ENCODE measurements around the gene RCOR3. TPM values are rescaled to one million over a fixed set of nuclear protein-coding genes. Genes with fewer than 3 reads are reported as not detected.
"Not testable (repeated sequence)": the region's sequence is repeated elsewhere in the genome, so short reads cannot be mapped to it uniquely, and the experiment has no call there.

Gene RCOR3
- total RNA-seq, 2 donors from 2014 or later = 34.7 to 37.8 TPM

- Histone ChIP-seq H3K36me3 (no peaks in the 10 kb centered on the region), H3K4me1 (no peaks in the 10 kb centered on the region), H3K27me3 (no peaks in the 10 kb centered on the region), H3K9ac (ENCODE audit: low read depth in 2 of 2, low read length in 2 of 2) (no peak overlapping the region), H3K27ac (no peak overlapping the region), H3K9me3 (no peaks in the 10 kb centered on the region), H3K4me3 (no peak overlapping the region)
- intact Hi-C loops (cut with DNase I) = no loop called here
- TF ChIP-seq, protein P1, sequence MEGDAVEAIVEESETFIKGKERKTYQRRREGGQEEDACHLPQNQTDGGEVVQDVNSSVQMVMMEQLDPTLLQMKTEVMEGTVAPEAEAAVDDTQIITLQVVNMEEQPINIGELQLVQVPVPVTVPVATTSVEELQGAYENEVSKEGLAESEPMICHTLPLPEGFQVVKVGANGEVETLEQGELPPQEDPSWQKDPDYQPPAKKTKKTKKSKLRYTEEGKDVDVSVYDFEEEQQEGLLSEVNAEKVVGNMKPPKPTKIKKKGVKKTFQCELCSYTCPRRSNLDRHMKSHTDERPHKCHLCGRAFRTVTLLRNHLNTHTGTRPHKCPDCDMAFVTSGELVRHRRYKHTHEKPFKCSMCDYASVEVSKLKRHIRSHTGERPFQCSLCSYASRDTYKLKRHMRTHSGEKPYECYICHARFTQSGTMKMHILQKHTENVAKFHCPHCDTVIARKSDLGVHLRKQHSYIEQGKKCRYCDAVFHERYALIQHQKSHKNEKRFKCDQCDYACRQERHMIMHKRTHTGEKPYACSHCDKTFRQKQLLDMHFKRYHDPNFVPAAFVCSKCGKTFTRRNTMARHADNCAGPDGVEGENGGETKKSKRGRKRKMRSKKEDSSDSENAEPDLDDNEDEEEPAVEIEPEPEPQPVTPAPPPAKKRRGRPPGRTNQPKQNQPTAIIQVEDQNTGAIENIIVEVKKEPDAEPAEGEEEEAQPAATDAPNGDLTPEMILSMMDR (IDR thresholded peaks at IDR 0.05) = no peak
- no peak for DNase-seq
Observed at GRCh38 chr1:211237579-211237978, 21.6 kb upstream of the RCOR3 start.

DNA sequence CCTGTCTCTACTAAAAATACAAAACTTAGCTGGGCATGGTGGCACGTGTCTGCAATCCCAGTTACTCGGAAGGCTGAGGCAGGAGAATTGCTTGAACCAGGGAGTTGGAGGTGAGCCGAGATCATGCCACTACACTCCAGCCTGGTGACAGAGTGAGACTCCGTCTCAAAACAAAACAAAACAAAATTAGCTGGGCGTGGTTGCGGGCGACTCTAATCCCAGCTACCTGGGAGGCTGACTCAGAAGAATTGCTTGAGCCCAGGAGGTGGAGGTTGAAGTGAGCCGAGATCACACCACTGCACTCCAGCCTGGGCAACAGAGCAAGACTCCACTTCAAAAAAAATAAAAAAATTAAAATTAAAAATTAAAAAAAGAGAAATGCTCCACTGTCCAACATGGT, 18.6 kb upstream of the RCOR3 start:
- H3K36me3 ChIP-seq; H3K27ac ChIP-seq; DNase-seq; H3K9me3 ChIP-seq; H3K4me1 ChIP-seq; H3K27me3 ChIP-seq; intact Hi-C loops (cut with DNase I); H3K4me3 ChIP-seq; H3K9ac ChIP-seq (ENCODE audit: low read depth in 2 of 2, low read length in 2 of 2): not testable (repeated sequence)

DNA sequence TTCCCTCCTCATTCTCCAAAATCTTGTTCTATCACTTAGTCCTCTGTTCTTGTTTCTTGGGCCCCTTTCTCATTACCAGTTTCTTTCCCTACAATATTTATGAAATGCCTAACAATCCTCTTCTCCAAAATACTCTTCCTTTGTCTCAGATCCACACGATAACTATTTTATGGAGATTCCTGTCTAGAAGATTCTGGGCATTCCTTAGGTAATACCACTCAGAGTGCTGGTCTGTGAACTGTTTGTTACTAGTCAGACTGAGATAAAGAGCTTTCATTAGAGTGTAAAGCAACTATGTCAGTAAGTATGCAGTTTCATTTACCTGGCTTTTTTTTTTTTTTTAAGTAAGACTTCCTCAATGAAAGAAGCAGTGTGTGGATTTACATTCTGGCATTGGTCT, 18.1 kb upstream of the RCOR3 start:
- Histone ChIP-seq H3K27me3 (no peaks in the 10 kb centered on the region), H3K9me3 (no peaks in the 10 kb centered on the region), H3K9ac (ENCODE audit: low read depth in 2 of 2, low read length in 2 of 2) (no peak overlapping the region), H3K36me3 (no peaks in the 10 kb centered on the region), H3K4me3 (no peak overlapping the region), H3K4me1 (no peaks in the 10 kb centered on the region), H3K27ac (no peak overlapping the region)
- no peak for DNase-seq
- TF ChIP-seq, protein P1 (IDR thresholded peaks at IDR 0.05) = no peak
- intact Hi-C loops (cut with DNase I) = no loop called here

- H3K4me1 ChIP-seq; H3K4me3 ChIP-seq; intact Hi-C loops (cut with DNase I); H3K27me3 ChIP-seq; H3K27ac ChIP-seq; H3K9ac ChIP-seq (ENCODE audit: low read depth in 2 of 2, low read length in 2 of 2); DNase-seq; H3K36me3 ChIP-seq; H3K9me3 ChIP-seq: not testable (repeated sequence)
Observed at GRCh38 chr1:211243639-211244038, 15.5 kb upstream of the RCOR3 start.

DNA sequence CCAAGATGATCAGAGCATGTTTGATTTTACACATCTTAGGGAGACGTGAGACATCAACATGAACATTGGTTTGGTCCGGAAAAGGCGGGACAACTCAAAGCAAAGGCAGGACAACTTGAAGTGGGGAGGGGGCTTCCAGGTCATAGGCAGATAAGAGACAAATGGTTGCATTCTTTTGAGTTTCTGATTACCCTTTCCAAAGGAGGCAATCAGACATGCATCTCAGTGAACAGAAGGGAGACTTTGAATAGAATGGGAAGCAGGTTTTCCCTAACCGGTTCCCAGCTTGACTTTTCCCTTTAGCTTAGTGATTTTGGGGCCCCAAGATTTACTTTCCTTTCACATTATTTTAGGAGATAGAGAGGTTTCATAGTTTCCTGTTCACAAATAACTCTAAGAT, 12.6 kb upstream of the RCOR3 start:
- H3K9me3 ChIP-seq; H3K4me1 ChIP-seq; H3K36me3 ChIP-seq; intact Hi-C loops (cut with DNase I); DNase-seq; H3K4me3 ChIP-seq; H3K27me3 ChIP-seq; H3K9ac ChIP-seq (ENCODE audit: low read depth in 2 of 2, low read length in 2 of 2); H3K27ac ChIP-seq: not testable (repeated sequence)

DNA sequence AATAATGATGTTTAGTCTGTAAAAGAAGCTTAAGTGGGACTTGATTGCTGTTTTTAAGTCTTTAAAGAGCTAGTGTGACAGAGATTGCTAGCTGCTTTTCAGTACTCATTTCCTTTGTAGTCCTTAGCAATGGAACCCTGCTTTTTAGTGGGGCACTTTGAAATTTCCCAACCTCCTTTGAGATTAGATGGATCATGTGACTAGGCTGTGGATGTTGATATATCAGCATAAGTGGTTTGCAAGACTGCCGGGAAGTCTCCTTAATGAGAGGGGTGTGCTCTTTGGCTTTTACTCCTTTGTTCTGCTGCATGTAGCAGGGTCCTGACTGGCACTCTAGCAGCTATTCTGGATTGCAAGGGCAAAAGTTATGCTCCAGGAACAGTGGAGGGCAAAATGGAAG, 11.2 kb upstream of the RCOR3 start:
- no peak for DNase-seq
- H3K9ac ChIP-seq (ENCODE audit: low read depth in 2 of 2, low read length in 2 of 2) = no peak overlapping the region
- no peaks in the 10 kb centered on the region for H3K36me3 ChIP-seq
- intact Hi-C loops (cut with DNase I) = no loop called here
- H3K9me3 ChIP-seq = no peaks in the 10 kb centered on the region
- no peaks in the 10 kb centered on the region for H3K27me3 ChIP-seq
- no peak overlapping the region for H3K27ac ChIP-seq
- no peak overlapping the region for H3K4me3 ChIP-seq
- H3K4me1 ChIP-seq = no peaks in the 10 kb centered on the region
- TF ChIP-seq, protein P1 (IDR thresholded peaks at IDR 0.05) = no peak

DNA sequence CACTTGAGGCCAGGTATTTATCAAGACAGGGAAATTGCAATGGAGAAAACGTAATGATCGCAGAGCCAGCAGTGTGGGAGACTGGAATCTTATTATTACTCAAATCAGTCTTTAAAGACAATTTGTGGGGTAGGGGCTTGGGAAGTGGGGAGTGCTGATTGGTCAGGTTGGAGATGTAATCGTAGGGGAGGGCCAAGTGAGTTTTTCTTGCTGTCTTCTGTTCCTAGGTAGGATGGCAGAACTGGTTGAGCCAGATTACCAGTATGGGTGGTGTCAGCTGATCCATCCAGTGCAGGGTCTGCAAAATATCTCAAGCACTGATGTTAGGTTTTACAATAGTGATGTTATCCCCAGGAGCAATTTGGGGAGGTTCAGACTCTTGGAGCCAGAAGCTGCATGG, 9.6 kb upstream of the RCOR3 start:
- DNase-seq; H3K27ac ChIP-seq; H3K27me3 ChIP-seq; H3K4me3 ChIP-seq; H3K36me3 ChIP-seq; H3K9ac ChIP-seq (ENCODE audit: low read depth in 2 of 2, low read length in 2 of 2); H3K9me3 ChIP-seq; H3K4me1 ChIP-seq: not testable (repeated sequence)
- intact Hi-C loops (cut with DNase I) = loop anchor here (10.0 kb wide), 1 partner anchor 115 kb away; the partner anchor contains the start of gene KCNH1

- Histone ChIP-seq H3K36me3 (no peaks in the 10 kb centered on the region), H3K9ac (ENCODE audit: low read depth in 2 of 2, low read length in 2 of 2) (peak overlapping the region; percentile 96 to 97), H3K27me3 (no peaks in the 10 kb centered on the region), H3K4me3 (peak overlapping the region; percentile 87), H3K4me1 (peaks cover 6% of the 10 kb centered on the region), H3K9me3 (no peaks in the 10 kb centered on the region), H3K27ac (peak overlapping the region; percentile 97)
- intact Hi-C loops (cut with DNase I) = loop anchor here (10.0 kb wide), 1 partner anchor 123 kb away; the partner anchor contains the start of gene KCNH1
- TF ChIP-seq, protein P1 (IDR thresholded peaks at IDR 0.05) = no peak
- no peak for DNase-seq
Observed at GRCh38 chr1:211257826-211258225, 1.3 kb upstream of the RCOR3 start.
